HG03520 (cell line): ENCODE data around the gene ABCC6.
"Not testable (repeated sequence)": the region's sequence is repeated elsewhere in the genome, so short reads cannot be mapped to it uniquely, and the experiment has no call there.

Experiments
- ATAC-seq: cut with Tn5 transposase; IDR thresholded peaks from one replicate; pipeline ENCODE4 v1.9.1; 2021; ENCODE audit warnings: mild to moderate bottlenecking, moderate library complexity; ENCODE audit not compliant: unreplicated experiment

Gene ABCC6

GRCh38 chr16:16120044-16120381 is 103.3 kb downstream of the ABCC6 start:
- ATAC-seq, result no peak

- no peak for ATAC-seq
Observed at GRCh38 chr16:16118337-16118736, 105.0 kb downstream of the ABCC6 start.

GRCh38 chr16:16116841-16117240 is 106.5 kb downstream of the ABCC6 start:
- ATAC-seq, result no peak

GRCh38 chr16:16113076-16113475 is 110.2 kb downstream of the ABCC6 start:
- no peak for ATAC-seq

- ATAC-seq, result no peak
Observed at GRCh38 chr16:16112450-16113053, 110.7 kb downstream of the ABCC6 start.

GRCh38 chr16:16111639-16112038 is 111.7 kb downstream of the ABCC6 start:
- no peak for ATAC-seq

GRCh38 chr16:16110111-16110490 is 113.2 kb downstream of the ABCC6 start:
- ATAC-seq, result no peak

GRCh38 chr16:16109453-16110110 is 113.7 kb downstream of the ABCC6 start:
- no peak for ATAC-seq

GRCh38 chr16:16108759-16109158 is 114.5 kb downstream of the ABCC6 start:
- ATAC-seq, result no peak

GRCh38 chr16:16107839-16108238 is 115.5 kb downstream of the ABCC6 start:
- ATAC-seq, result no peak

GRCh38 chr16:16106466-16106865 is 116.8 kb downstream of the ABCC6 start:
- no peak for ATAC-seq

- ATAC-seq, result no peak
Observed at GRCh38 chr16:16105646-16106045, 117.6 kb downstream of the ABCC6 start.

GRCh38 chr16:16104804-16105141 is 118.5 kb downstream of the ABCC6 start:
- ATAC-seq, result not testable (repeated sequence)

- ATAC-seq, result not testable (repeated sequence)
Observed at GRCh38 chr16:16104132-16104803, 119.0 kb downstream of the ABCC6 start.

GRCh38 chr16:16102738-16103137 is 120.6 kb downstream of the ABCC6 start:
- ATAC-seq, result no peak

GRCh38 chr16:16101585-16101984 is 121.7 kb downstream of the ABCC6 start:
- no peak for ATAC-seq

GRCh38 chr16:16100631-16101030 is 122.7 kb downstream of the ABCC6 start:
- no peak for ATAC-seq

- ATAC-seq, result no peak
Observed at GRCh38 chr16:16099320-16099719, 124.0 kb downstream of the ABCC6 start.
